IMR-90 (cell line): ENCODE results near the gene SLC17A5. TPM values are rescaled to one million over a fixed set of nuclear protein-coding genes. Genes with fewer than 3 reads are reported as not detected.

Source experiments
- ATAC-seq: fragments of 200-7000 bp; cut with Tn5 transposase; 2 replicates; pipeline ENCODE4 v1.9.1; 2020; ENCODE audit warnings: low read depth, mild to moderate bottlenecking, moderate library complexity
- BruUV-seq: library from RNA; stranded (reverse); fragments of 400-500 nt; replicated peaks from 2 replicates; lab custom pipeline; 2021; lab: Mats Ljungman, UMichigan
- CTCF ChIA-PET: fragments of 300-600 bp; formaldehyde crosslinking; extraction: SDS; loops from one replicate; lab custom pipeline; 2021; ENCODE audit warnings: antibody characterized with exemption; lab: Yijun Ruan, JAX
- POLR2A ChIA-PET: fragments of 300-600 bp; sonication (Branson Sonifier 250); formaldehyde crosslinking; loops from one replicate; lab custom pipeline; 2022; ENCODE audit warnings: antibody characterized with exemption; ENCODE audit not compliant: unreplicated experiment; lab: Charles Lee
- DNase-seq: peaks from one replicate; pipeline ENCODE4 v3.0.0; 2013
- H2AFZ ChIP-seq: replicated peaks from 2 replicates; pipeline ENCODE3; 2013; ENCODE audit warnings: low read length, mild to moderate bottlenecking; ENCODE audit not compliant: poor library complexity
- H2AK5ac ChIP-seq: 2 replicates; pipeline ENCODE4 v1.6.1; 2013; ENCODE audit warnings: low read depth, low read length, inconsistent platforms
- H2AK9ac ChIP-seq: replicated peaks from 2 replicates; pipeline ENCODE3; 2013; ENCODE audit warnings: mild to moderate bottlenecking, low read depth, low read length, moderate library complexity; ENCODE audit not compliant: poor library complexity
- H2BK120ac ChIP-seq: 2 replicates; pipeline ENCODE4 v1.6.1; 2013; ENCODE audit warnings: low read depth, low read length, inconsistent platforms
- H2BK15ac ChIP-seq: 3 replicates; pipeline ENCODE4 v1.6.1; 2013; ENCODE audit warnings: low read depth, low read length, inconsistent platforms
- H2BK20ac ChIP-seq: 2 replicates; pipeline ENCODE4 v1.6.1; 2013; ENCODE audit warnings: low read depth, mild to moderate bottlenecking, inconsistent platforms, low read length, moderate library complexity
- H2BK5ac ChIP-seq: 2 replicates; pipeline ENCODE4 v1.6.1; 2013; ENCODE audit warnings: mild to moderate bottlenecking, low read depth, low read length, inconsistent platforms; ENCODE audit not compliant: poor library complexity, severe bottlenecking
- H3K14ac ChIP-seq: replicated peaks from 2 replicates; pipeline ENCODE4 v1.6.1; 2013; ENCODE audit warnings: low read depth, low read length, inconsistent platforms
- H3K18ac ChIP-seq: 2 replicates; pipeline ENCODE4 v1.6.1; 2013; ENCODE audit warnings: low read depth, low read length, control low read depth
- H3K23ac ChIP-seq: 2 replicates; pipeline ENCODE4 v1.6.1; 2013; ENCODE audit warnings: low read depth, low read length, inconsistent platforms
- H3K27ac ChIP-seq: 2 replicates; pipeline ENCODE4 v1.5.1; 2013; ENCODE audit warnings: mild to moderate bottlenecking, control low read depth, low read length; ENCODE audit not compliant: insufficient read depth
- H3K27me3 ChIP-seq: 2 replicates; pipeline ENCODE4 v1.6.1; 2013; ENCODE audit warnings: low read length; ENCODE audit not compliant: control insufficient read depth, insufficient read depth
- H3K36me3 ChIP-seq: 2 replicates; pipeline ENCODE4 v1.6.1; 2013; ENCODE audit warnings: low read length, mixed read lengths; ENCODE audit not compliant: control insufficient read depth, insufficient read depth
- H3K4ac ChIP-seq: 2 replicates; pipeline ENCODE4 v1.6.1; 2013; ENCODE audit warnings: low read depth, low read length, inconsistent platforms
- H3K4me1 ChIP-seq: 2 replicates; pipeline ENCODE4 v1.6.1; 2013; ENCODE audit warnings: low read length, mixed read lengths; ENCODE audit not compliant: control insufficient read depth, insufficient read depth
- H3K4me2 ChIP-seq: 2 replicates; pipeline ENCODE4 v1.6.1; 2013; ENCODE audit warnings: low read depth, mild to moderate bottlenecking, control low read depth, low read length, moderate library complexity
- H3K4me3 ChIP-seq: 2 replicates; pipeline ENCODE4 v1.5.1; 2013; ENCODE audit warnings: low read depth, mild to moderate bottlenecking, control low read depth, low read length, moderate library complexity; ENCODE audit not compliant: insufficient read depth
- H3K56ac ChIP-seq: 2 replicates; pipeline ENCODE4 v1.6.1; 2013; ENCODE audit warnings: low read length, inconsistent platforms; ENCODE audit not compliant: insufficient read depth; ENCODE audit errors: extremely low read depth
- H3K79me1 ChIP-seq, 2 experiments: 2 replicates each; pipeline ENCODE4 v1.6.1; 2013; ENCODE audit warnings: low read length in 2 of 2, inconsistent platforms in 1 of 2, low read depth in 1 of 2
- H3K9ac ChIP-seq: 2 replicates; pipeline ENCODE4 v1.6.1; 2013; ENCODE audit warnings: low read depth, low read length, control low read depth
- H3K9me1 ChIP-seq: 2 replicates; pipeline ENCODE4 v1.6.1; 2013; ENCODE audit warnings: low read length, inconsistent platforms; ENCODE audit not compliant: insufficient read depth
- H3K9me3 ChIP-seq: 2 replicates; pipeline ENCODE4 v1.6.1; 2013; ENCODE audit warnings: low read length; ENCODE audit not compliant: control insufficient read depth, insufficient read depth
- H4K20me1 ChIP-seq: 2 replicates; pipeline ENCODE4 v1.6.1; 2013; ENCODE audit warnings: low read length, inconsistent platforms; ENCODE audit not compliant: insufficient read depth
- H4K5ac ChIP-seq: 2 replicates; pipeline ENCODE4 v1.6.1; 2013; ENCODE audit warnings: mild to moderate bottlenecking, low read depth, low read length, control low read depth
- H4K8ac ChIP-seq, 2 experiments: 2 replicates each; pipeline ENCODE4 v1.6.1; 2013; ENCODE audit warnings: low read depth in 2 of 2, low read length in 2 of 2, control low read depth in 1 of 2, inconsistent platforms in 1 of 2
- H4K91ac ChIP-seq: 2 replicates; pipeline ENCODE4 v1.6.1; 2013; ENCODE audit warnings: low read depth, low read length, inconsistent platforms; ENCODE audit not compliant: insufficient read depth
- CEBPB ChIP-seq: IDR thresholded peaks from 2 replicates; pipeline ENCODE4 v1.6.1; 2012; ENCODE audit warnings: low read depth, low read length, improper control_type of control experiment
- CHD1 ChIP-seq: IDR thresholded peaks from 2 replicates; pipeline ENCODE4 v1.6.1; 2012; ENCODE audit warnings: low read depth, low read length, improper control_type of control experiment
- FOS ChIP-seq: fragments of 150-350 bp; IDR thresholded peaks from 2 replicates; pipeline ENCODE4 v1.6.1; 2016; ENCODE audit warnings: low read depth, low read length
- MAZ ChIP-seq: IDR thresholded peaks from 2 replicates; pipeline ENCODE4 v1.6.1; 2012; ENCODE audit warnings: low read depth, mild to moderate bottlenecking, low read length, improper control_type of control experiment, moderate library complexity, borderline replicate concordance
- MXI1 ChIP-seq: IDR thresholded peaks from 2 replicates; pipeline ENCODE4 v1.6.1; 2012; ENCODE audit warnings: low read depth, mild to moderate bottlenecking, low read length, moderate library complexity, borderline replicate concordance
- NFE2L2 ChIP-seq: fragments of 150-350 bp; IDR thresholded peaks from 2 replicates; pipeline ENCODE4 v1.6.1; 2016; ENCODE audit warnings: low read depth, mild to moderate bottlenecking, low read length
- POLR2A ChIP-seq: IDR thresholded peaks from 2 replicates; pipeline ENCODE4 v1.6.1; 2012; ENCODE audit warnings: mild to moderate bottlenecking, low read depth, low read length
- RCOR1 ChIP-seq: IDR thresholded peaks from 2 replicates; pipeline ENCODE4 v1.6.1; 2012; ENCODE audit warnings: mild to moderate bottlenecking, low read length, improper control_type of control experiment; ENCODE audit not compliant: insufficient replicate concordance
- RFX5 ChIP-seq: IDR thresholded peaks from 2 replicates; pipeline ENCODE4 v1.8.0; 2012; ENCODE audit warnings: low read depth, mild to moderate bottlenecking, low read length, moderate library complexity
- SMC3 ChIP-seq: fragments of 150-350 bp; IDR thresholded peaks from 2 replicates; pipeline ENCODE4 v1.6.1; 2016; ENCODE audit warnings: low read depth, mild to moderate bottlenecking, antibody characterized with exemption, low read length, moderate library complexity
- WGBS, 2 experiments: methylation state at CpG; one replicate each; pipeline versions ENCODE4 v1.1.5 to v1.1.7; 2013; ENCODE audit warnings: missing lambda C conversion rate in 2 of 2; ENCODE audit not compliant: insufficient read length in 1 of 2; ENCODE audit errors: extremely low coverage in 2 of 2; 5-methylcytosine and 5-hydroxymethylcytosine counted together
- dilution Hi-C: fragments of 300-500 bp; cut with HindIII; formaldehyde crosslinking; loops from one replicate; pipeline ENCODE4 v1.14.3; 2018; ENCODE audit warnings: low sequenced_read_pairs; ENCODE audit not compliant: unreplicated experiment
- in situ Hi-C: fragments of 300-500 bp; cut with MboI; formaldehyde crosslinking; loops from 3 replicates; pipeline ENCODE4 v1.14.3; 2019; ENCODE audit warnings: low sequenced_read_pairs, inconsistent platforms, mixed read lengths
- intact Hi-C: fragments of 100-400 bp; cut with micrococcal nuclease; formaldehyde crosslinking; loops from 2 replicates; pipeline ENCODE4 v1.10.0; 2022
- polyA plus RNA-seq, 3 experiments: library from polyadenylated mRNA; depleted of rRNA; stranded (reverse); fragments of >200 nt; gene quantifications; 2 replicates each; pipeline ENCODE4 v1.2.3, GENCODE V29; 2012; ENCODE audit warnings: low replicate concordance in 1 of 3
- total RNA-seq: library from RNA; depleted of rRNA; stranded (reverse); fragments of >200 nt; gene quantifications from 2 replicates; pipeline ENCODE4 v1.2.3, GENCODE V29; 2012
- TF ChIP-seq, protein P1 (sequence below): fragments of 150-350 bp; IDR thresholded peaks from 2 replicates; pipeline ENCODE4 v1.6.1; 2017; ENCODE audit warnings: mild to moderate bottlenecking, antibody characterized with exemption, low read length, low read depth
- TF ChIP-seq, protein P2 (sequence below): conservative IDR thresholded peaks from 2 replicates; pipeline ENCODE4 v1.5.1; 2012; ENCODE audit warnings: mild to moderate bottlenecking, low read depth, low read length, improper control_type of control experiment
- TF ChIP-seq, protein P3 (sequence below): fragments of 150-350 bp; IDR thresholded peaks from 2 replicates; pipeline ENCODE4 v1.6.1; 2016; ENCODE audit warnings: low read depth, mild to moderate bottlenecking, low read length, moderate library complexity, borderline replicate concordance

SLC17A5 gene
- total and polyA plus RNA-seq, 2 of the 4 experiments (the other 2 are of a cell fraction) = 20.8 to 27.2 TPM

DNA sequence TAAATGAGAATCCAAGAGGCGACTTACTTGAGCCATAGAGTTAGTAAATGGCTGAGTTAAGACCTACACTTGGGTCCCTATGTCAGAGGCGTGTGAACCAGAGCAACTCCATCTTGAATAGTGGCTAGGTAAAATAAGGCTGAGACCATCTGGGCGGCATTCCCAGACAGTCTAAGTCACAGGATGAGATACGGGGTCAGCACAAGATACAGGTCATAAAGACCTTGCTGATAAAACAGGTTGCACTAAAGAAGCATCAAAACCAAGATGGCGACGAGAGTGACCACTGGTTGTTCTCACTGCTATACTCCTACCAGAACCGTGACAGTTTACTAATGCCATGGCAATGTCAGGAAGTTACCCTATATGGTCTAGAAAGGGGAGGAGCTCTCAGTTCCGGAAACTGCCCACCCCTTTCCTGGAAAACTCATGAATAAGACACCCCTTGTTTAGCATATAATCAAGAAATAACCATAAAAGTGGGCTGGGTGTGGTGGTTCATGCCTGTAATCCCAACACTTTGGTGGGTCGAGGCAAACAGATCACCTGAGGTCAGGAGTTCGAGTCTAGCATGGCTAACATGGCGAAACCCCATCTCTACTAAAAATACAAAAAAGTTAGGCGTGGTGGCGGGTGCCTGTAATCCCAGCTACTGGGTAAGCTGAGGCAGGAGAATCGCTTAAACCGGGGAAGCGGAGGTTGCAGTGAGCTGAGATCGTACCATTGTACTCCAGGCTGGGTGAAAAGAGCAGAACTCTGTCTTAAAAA, 89.0 kb downstream of the SLC17A5 start:
- POLR2A ChIA-PET = interaction anchor here (0.5 kb wide), 1 partner anchor 44 kb away, joined by 6 read pairs; the partner anchor contains the start of gene EEF1A1
- no TSS peak for BruUV-seq
- H2BK15ac ChIP-seq = peak overlapping the region; percentile 92; the same call in 1 of the 3 replicates
- no peak overlapping the region; the same call in 1 of the 2 replicates for H4K91ac ChIP-seq
- no peaks in the 10 kb centered on the region for H3K36me3 ChIP-seq
- H4K20me1 ChIP-seq = no peaks in the 10 kb centered on the region
- no peaks in the 10 kb centered on the region for H3K9me3 ChIP-seq
- H3K4me3 ChIP-seq = no peak overlapping the region
- peak overlapping the region; percentile 69 for H2BK20ac ChIP-seq
- WGBS, 2 experiments = 97% methylated on average over 5 of the region's 17 CpGs; no CpG with 5 or more reads in 1 of the 2 experiments
- ATAC-seq (no peak), DNase-seq (no peak)
- no peak overlapping the region for H3K4me2 ChIP-seq
- H3K4me1 ChIP-seq = peaks cover 12% of the 10 kb centered on the region
- H2BK120ac ChIP-seq = peak overlapping the region; percentile 90; the same call in 1 of the 2 replicates
- 0 out of 4 replicates have a peak, but pooled peaks cover 0 to 4% of the 10 kb centered on the region in 2 experiments for H3K79me1 ChIP-seq
- H3K4ac ChIP-seq = peak overlapping the region; percentile 23; the same call in 1 of the 2 replicates
- no peak overlapping the region for H2AK9ac ChIP-seq
- H3K9me1 ChIP-seq = peaks cover 9% of the 10 kb centered on the region; the same call in 1 of the 2 replicates
- in situ Hi-C loops = no loop called here
- peak overlapping the region; percentile 82 for H2AK5ac ChIP-seq
- H3K27me3 ChIP-seq = no peaks in the 10 kb centered on the region
- CTCF ChIA-PET = interaction anchor here (1.0 kb wide), 1 partner anchor 9 kb away, joined by 3 read pairs; no protein-coding TSS in a partner anchor
- H3K18ac ChIP-seq = peak overlapping the region; percentile 24; the same call in 1 of the 2 replicates
- no peak overlapping the region; the same call in 1 of the 2 replicates for H4K5ac ChIP-seq
- peak overlapping the region; percentile 84 for H2BK5ac ChIP-seq
- no peak overlapping the region for H3K56ac ChIP-seq
- peak overlapping the region; percentile 72 for H3K14ac ChIP-seq
- no peak overlapping the region for H2AFZ ChIP-seq
- dilution Hi-C loops = no loop called here
- intact Hi-C loops = no loop called here
- H4K8ac ChIP-seq = peak overlapping the region; percentile 35 to 84; a peak in 3 of 4 replicates
- no peak overlapping the region; the same call in 1 of the 2 replicates for H3K27ac ChIP-seq
- no peak overlapping the region for H3K23ac ChIP-seq
- no peak overlapping the region for H3K9ac ChIP-seq
- TF ChIP-seq NFE2L2 (no peak), CEBPB (no peak), FOS (no peak), RFX5 (no peak), SMC3 (no peak), RCOR1 (no peak), CHD1 (no peak), MAZ (no peak), POLR2A (no peak), MXI1 (no peak)
- TF ChIP-seq, protein P1, sequence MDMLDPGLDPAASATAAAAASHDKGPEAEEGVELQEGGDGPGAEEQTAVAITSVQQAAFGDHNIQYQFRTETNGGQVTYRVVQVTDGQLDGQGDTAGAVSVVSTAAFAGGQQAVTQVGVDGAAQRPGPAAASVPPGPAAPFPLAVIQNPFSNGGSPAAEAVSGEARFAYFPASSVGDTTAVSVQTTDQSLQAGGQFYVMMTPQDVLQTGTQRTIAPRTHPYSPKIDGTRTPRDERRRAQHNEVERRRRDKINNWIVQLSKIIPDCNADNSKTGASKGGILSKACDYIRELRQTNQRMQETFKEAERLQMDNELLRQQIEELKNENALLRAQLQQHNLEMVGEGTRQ = no peak
- TF ChIP-seq, protein P2, sequence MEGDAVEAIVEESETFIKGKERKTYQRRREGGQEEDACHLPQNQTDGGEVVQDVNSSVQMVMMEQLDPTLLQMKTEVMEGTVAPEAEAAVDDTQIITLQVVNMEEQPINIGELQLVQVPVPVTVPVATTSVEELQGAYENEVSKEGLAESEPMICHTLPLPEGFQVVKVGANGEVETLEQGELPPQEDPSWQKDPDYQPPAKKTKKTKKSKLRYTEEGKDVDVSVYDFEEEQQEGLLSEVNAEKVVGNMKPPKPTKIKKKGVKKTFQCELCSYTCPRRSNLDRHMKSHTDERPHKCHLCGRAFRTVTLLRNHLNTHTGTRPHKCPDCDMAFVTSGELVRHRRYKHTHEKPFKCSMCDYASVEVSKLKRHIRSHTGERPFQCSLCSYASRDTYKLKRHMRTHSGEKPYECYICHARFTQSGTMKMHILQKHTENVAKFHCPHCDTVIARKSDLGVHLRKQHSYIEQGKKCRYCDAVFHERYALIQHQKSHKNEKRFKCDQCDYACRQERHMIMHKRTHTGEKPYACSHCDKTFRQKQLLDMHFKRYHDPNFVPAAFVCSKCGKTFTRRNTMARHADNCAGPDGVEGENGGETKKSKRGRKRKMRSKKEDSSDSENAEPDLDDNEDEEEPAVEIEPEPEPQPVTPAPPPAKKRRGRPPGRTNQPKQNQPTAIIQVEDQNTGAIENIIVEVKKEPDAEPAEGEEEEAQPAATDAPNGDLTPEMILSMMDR = no peak
- TF ChIP-seq, protein P3, sequence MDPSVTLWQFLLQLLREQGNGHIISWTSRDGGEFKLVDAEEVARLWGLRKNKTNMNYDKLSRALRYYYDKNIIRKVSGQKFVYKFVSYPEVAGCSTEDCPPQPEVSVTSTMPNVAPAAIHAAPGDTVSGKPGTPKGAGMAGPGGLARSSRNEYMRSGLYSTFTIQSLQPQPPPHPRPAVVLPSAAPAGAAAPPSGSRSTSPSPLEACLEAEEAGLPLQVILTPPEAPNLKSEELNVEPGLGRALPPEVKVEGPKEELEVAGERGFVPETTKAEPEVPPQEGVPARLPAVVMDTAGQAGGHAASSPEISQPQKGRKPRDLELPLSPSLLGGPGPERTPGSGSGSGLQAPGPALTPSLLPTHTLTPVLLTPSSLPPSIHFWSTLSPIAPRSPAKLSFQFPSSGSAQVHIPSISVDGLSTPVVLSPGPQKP = no peak
